LNCAP (cell line): ENCODE results near the gene FANK1.
"Not testable (repeated sequence)": the region's sequence is repeated elsewhere in the genome, so short reads cannot be mapped to it uniquely, and the experiment has no call there.

ENCODE experiments used
- TF ChIP-seq, protein P1 (sequence below): fragments of 450-650 bp; IDR thresholded peaks from 2 replicates; pipeline ENCODE4 v1.5.1; 2017; ENCODE audit warnings: mild to moderate bottlenecking

The FANK1 gene, protein sequence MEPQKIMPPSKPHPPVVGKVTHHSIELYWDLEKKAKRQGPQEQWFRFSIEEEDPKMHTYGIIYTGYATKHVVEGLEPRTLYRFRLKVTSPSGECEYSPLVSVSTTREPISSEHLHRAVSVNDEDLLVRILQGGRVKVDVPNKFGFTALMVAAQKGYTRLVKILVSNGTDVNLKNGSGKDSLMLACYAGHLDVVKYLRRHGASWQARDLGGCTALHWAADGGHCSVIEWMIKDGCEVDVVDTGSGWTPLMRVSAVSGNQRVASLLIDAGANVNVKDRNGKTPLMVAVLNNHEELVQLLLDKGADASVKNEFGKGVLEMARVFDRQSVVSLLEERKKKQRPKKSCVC

DNA sequence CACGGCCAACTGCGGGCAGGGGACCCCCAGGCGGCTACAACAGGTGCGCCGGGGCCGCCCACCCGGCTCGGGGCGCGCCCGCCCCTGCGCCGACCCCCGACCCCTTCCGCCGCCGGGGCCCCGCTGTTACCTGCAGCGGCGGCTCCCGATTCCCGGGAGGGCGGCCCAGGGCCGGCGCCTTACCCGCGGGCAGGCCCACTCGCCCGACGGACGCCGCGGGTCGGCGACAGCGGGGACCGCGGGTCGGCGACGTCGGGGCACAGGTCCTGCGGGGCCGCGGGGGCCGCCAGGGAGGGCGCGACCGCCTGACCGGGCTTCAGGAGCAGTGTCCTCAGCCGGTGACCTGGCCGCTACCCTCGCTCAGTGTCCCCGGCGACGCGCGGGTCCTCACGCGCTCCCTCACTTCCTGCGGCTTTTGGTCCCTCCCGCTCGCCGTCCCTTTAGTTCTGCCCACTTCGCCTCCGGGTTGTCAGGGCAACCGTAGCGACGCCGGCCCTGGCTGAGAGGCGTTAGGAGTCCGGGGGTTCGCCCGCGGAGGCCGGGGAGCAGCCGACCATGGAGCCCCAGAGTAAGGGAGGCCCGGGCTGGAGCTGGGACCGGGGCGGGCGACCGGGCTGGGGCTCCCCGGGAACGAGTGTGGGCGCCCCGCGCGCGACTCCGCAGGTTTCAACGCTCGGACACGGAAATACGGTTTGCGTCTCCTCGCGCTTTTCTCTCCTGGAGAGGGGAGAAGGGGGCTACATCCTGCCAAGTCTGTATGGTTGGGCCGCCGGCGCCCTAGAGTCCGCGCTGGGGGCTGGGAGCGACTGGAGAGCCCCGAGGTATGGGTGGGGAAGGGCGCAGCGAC, at the start of gene FANK1:
FANK1 (plus strand) TSS at position 477 of the 847 bp plus-strand sequence; CDS start at position 556, 79 bp downstream.
- TF ChIP-seq, protein P1, sequence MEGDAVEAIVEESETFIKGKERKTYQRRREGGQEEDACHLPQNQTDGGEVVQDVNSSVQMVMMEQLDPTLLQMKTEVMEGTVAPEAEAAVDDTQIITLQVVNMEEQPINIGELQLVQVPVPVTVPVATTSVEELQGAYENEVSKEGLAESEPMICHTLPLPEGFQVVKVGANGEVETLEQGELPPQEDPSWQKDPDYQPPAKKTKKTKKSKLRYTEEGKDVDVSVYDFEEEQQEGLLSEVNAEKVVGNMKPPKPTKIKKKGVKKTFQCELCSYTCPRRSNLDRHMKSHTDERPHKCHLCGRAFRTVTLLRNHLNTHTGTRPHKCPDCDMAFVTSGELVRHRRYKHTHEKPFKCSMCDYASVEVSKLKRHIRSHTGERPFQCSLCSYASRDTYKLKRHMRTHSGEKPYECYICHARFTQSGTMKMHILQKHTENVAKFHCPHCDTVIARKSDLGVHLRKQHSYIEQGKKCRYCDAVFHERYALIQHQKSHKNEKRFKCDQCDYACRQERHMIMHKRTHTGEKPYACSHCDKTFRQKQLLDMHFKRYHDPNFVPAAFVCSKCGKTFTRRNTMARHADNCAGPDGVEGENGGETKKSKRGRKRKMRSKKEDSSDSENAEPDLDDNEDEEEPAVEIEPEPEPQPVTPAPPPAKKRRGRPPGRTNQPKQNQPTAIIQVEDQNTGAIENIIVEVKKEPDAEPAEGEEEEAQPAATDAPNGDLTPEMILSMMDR = not testable (repeated sequence)

DNA sequence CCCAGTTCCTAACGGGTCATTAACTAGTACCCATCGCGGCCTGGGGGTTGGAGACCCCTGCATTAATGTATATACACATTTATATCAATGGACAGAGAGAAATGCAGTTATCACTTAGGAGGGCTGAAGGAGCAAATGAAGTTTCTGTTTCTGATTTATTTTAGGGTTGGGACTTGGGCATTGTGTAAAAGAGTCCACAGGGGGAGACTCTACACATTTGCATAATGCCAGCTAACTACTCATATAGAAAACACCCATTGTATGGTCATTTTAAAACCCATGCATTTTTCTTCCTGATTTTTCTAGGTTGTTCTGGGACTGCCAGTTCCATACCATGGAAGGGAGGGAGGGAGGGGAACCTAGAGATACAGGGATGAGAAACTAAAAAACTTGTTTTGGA, 49.5 kb upstream of the FANK1 start:
- TF ChIP-seq, protein P1 = no peak

DNA sequence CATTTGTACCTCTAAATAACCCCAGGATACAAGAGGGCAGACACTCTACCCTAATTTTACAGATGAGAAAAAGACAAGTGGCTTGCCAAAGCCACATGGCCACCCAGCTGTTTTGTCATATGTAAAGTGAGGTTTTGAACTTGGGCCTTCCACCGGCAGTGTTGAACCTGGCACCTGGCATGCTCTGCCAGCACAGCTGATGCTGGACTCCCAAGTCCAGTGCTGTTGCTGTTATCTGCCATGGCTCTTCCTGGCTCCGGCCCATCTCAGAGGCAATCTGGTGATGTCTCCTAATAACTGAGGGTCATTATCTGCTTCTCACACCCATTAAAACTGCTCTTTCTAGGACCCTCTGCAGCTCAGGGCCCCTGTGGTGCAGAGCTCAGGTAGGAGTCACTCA, 48.0 kb upstream of the FANK1 start:
- TF ChIP-seq, protein P1 = no peak

DNA sequence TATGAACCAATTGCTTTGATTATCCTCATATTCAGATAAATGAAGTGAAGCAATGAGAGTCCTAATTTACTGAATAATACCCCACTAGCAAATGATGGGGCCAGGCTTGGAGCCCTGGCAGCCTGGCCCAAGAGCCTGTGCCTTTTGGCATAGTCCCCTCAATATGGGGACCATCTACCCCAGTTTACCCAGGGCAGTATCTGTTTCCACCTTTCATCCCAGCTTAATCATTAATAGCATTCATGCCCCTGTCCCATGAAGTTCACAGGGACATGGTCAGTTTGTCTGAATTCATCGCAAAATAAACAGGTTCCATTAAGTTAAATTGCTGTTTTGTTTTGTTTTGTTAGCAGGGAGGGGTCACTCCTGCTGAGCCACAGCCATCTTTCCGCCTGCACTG, 47.5 kb upstream of the FANK1 start:
- TF ChIP-seq, protein P1 = no peak

DNA sequence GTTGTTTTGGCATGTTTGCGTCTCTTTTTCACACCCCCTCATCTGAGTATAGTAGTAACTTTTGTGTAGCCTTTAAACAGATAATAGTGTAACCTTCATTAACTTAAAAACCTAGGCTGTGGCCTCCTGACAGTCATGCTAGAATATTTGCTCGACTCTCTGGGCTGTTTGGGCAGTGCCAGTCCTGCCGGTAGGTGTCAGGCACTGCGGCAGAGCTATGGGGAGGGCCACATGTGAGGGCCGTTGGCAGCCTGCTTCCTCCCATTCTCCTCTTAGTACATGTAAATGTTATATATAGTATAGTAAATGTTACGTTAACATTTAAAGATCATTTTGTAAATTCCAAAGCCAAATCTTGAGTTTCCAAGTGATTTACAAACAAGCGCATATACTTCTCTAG, 46.9 kb upstream of the FANK1 start:
- TF ChIP-seq, protein P1 = no peak

DNA sequence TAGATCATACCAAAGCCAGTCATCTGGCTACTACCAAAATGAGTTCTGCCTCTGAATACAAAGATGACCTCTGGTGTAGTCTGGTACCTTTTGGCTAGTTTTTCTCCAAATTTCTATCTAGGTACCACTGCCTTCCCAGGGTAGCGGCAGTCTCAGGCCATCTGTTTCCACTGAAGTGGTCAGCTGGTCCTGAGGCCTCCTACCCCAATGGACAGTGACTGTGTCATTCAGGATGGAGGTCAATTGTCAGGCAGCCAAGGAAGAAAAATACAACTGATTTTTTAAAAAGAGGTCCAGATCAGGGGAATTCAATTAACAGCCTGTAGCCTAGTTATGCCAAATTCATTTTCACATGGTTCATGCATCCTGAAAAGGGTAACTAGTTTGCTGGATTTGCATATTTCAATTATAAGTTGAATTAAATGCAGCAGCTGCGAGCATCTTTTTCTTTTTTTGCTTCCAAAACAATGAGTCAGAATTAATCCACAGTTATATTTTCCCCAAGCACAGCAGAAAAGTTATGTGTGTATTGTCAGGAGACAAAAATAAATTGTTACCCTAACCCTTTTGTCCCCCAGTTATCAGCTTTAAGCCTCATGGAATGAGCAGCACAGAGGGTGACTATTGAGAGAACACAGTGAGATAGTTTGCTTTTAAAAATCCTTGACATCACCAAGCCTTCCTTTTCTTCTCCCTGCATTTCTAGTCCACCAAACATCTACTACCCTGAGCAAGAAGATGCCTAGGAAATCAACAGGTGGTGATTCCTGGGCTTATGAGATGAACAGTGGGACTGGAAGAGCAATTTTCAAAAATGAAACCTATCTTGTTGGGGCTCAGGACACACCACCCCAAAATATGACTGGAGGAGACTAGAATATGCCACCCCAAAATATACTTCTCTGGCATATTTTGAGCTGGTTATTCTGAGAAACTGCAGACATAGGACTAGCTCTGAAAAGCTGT, 45.3 kb upstream of the FANK1 start:
- TF ChIP-seq, protein P1 = no peak

DNA sequence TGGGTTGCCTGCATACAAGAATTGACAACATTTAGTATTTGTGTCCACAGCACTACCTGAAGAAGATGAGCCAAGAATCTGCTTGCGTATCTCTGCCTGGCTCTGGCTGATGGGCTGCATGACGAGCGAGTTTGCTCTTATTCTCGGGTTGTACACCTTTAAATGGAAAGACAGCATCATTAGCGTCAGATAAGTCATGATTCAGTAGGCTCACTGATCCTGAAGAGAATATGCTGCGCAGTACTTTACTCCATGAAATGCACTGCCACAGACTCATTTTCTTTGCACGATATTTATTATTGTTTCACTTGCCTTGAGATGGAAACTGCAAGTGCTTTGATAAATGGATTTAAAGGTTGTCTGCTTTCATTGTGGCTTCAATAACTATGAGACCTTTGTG, 43.9 kb upstream of the FANK1 start:
- TF ChIP-seq, protein P1 = no peak
